DMS114 treated with DMSO at 0.1 percent for 48 hours (cell line): Measurements from ENCODE around the gene ZFP3.
"Not testable (repeated sequence)": the region's sequence is repeated elsewhere in the genome, so short reads cannot be mapped to it uniquely, and the experiment has no call there.

Experiments
- DNase-seq: peaks from one replicate; lab custom pipeline; 2025; ENCODE audit not compliant: unreplicated experiment; lab: John Stamatoyannopoulos, UW

ZFP3 gene

GRCh38 chr17:5078106-5079028, at the start of gene ZFP3:
Gene ZFP3, plus strand, starts transcription at chr17:5078467. Its CDS starts 13,038 bp downstream, at chr17:5091505.
- peak; percentile 73 for DNase-seq

DNA sequence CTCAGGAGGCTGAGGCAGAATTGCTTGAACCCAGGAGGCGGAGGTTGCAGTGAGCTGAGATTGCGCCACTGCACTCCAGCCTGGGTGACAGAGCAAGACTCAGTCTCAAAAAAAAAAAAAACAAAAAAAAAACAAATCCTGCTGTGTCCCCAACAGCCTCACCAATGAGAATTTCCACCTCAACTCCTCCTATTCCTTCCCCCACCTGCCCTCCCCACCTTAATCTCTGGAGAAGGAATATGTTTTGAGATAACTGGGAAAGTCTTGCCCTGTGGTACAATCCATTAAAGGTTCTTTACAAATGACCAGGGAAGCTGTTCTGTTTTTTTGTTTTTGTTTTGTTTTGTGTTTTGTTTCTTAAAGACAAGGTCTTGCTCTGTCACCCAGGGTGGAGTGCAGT, 48.1 kb upstream of the ZFP3 start:
- not testable (repeated sequence) for DNase-seq

DNA sequence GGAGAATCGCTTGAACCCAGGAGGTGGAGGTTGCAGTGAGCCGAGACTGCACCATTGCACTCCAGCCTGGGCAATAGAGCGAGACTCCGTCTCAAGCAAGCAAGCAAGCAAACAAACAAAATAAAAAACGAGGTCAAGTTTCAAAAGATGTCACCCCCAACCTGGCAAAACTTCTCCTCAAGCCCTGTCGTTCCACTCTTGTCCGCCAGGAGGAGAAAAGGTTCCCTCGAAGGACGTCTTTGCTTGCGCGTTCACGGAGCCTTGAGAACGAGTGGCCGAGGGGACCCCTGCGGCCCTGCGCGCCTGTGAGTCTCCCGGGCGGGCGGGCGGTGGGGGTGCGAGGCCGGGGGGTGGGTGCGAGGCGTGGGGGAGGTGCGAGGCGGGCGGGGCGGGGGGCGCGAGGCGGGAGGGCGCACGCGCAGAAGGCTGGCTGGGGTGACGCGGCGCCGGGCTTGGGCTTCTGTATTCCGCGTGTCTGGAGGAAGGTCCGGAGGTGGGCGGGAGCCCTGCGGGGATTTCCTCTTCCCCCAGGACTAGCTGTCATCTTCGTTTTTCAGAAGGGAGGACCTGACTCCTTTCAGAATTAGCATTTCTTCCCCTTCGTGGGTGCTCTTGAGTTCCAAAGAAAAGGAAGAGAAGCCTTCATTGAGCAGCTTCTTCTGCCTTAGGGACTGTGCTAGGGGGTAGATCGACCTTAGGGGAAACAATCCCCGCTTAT, 46.7 kb upstream of the ZFP3 start:
- DNase-seq = peak; percentile 66

DNA sequence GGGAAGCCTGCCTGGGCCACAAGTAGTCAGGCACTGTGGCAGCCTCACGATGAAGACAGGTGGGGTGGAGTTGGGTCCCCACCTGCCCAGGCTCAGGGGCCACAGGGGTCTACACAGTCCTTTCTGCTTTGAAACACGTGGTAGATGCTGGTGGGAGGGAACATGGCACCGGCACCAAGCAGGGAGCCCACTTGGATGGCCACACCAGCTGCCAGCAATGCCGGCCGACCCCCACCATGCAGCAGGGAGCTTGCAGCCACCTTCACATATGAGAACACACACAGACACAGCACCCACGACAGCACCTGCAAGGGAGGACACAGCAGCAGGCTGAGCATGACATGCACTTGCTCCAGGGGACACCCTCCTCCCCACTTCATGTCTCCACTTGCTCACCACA, 45.4 kb upstream of the ZFP3 start:
- DNase-seq = no peak

- no peak for DNase-seq
These were observed 44.8 kb upstream of the ZFP3 start for GRCh38 chr17:5033352-5034015.

DNA sequence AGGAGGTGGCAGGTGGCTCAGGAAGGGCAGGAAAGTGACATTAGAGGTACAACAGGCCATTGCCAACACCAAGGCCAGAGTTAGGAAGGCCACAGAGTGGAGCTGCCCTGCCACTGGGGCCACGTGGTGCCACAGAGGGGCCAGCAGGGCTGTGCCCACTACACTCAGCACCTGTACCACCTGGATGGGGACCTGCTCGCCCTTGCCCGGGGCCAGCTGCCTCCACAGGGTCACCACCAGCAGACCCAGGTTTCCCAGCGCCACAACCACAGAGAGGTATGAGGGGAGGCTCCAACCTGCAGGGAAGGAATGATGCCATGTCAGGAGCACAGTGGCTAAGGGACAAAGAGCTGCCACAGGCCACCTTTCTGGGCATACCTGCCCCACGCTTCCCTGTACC, 44.2 kb upstream of the ZFP3 start:
- DNase-seq = no peak

GRCh38 chr17:5034651-5035050, 43.6 kb upstream of the ZFP3 start:
- DNase-seq = no peak

DNA sequence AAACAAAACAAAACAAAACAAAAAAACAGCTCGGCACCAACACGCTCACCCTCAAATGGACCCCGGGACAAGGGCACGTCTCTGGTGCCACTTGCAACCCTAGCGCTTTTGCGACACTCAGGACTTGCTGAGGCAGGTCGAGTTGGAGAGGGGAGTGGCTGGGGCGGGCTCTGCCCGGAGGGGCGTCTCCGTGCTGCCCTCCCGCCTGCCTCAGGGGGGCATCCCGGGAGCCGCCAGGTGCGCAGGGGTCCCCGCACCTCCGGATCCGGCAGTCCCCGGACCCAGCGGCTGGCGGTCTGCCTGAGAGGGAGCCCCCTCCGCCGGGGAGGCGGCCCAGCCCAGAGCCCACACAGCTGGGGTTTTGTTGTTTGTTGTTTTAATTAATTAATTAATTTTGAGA, 43.0 kb upstream of the ZFP3 start, which contains the start of gene SLC52A1:
TSS of gene SLC52A1 (minus strand) at position 112 of the 400 bp plus-strand sequence. CDS start 820 bp downstream, outside the sequence.
- no peak for DNase-seq

- no peak for DNase-seq
These were observed 35.9 kb upstream of the ZFP3 start for GRCh38 chr17:5042157-5043022.

DNA sequence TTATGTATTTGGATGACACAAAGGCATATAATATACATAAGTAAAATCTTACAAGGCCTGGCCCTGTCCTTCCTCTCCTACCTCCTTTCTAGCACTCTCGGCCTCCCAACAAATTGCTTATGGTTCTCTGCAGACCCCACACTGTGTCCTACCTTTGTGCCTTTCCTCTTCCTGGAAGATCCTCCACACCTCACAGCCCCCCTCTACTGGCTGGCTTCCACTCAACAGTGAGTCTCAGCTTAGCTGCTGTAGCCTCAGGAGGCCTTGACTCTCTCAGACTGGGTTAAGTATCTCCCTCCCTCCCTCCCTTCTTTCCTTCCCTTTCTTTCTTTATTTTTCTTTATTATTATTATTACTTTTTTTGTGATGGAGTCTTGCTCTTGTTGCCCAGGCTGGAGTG, 34.7 kb upstream of the ZFP3 start:
- DNase-seq = no peak

- DNase-seq = no peak
These were observed 33.6 kb upstream of the ZFP3 start for GRCh38 chr17:5044630-5045029.

DNA sequence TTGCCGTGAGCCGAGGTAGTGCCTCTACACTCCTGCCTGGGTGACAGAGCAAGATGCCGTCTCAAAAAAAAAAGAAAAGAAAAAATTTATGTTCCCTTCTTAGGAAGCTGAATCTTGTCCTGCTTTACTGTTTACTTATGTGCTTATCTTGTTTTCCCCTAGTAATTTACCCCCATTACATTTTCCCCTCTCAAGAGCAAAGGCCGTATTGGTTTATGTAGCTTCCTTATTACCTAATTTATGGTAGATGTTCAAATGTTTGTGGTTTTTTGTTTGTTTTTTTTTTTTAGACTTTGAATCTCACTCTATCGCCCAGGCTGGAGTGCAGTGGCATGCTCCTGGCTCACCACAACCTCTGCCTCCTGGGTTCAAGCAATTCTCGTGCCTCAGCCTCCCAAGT, 32.8 kb upstream of the ZFP3 start:
- DNase-seq = no peak

- DNase-seq = no peak
These were observed 30.8 kb upstream of the ZFP3 start for GRCh38 chr17:5047446-5047845.

GRCh38 chr17:5049314-5049841, 28.9 kb upstream of the ZFP3 start:
- no peak for DNase-seq

GRCh38 chr17:5050278-5050677, 28.0 kb upstream of the ZFP3 start:
- no peak for DNase-seq

DNA sequence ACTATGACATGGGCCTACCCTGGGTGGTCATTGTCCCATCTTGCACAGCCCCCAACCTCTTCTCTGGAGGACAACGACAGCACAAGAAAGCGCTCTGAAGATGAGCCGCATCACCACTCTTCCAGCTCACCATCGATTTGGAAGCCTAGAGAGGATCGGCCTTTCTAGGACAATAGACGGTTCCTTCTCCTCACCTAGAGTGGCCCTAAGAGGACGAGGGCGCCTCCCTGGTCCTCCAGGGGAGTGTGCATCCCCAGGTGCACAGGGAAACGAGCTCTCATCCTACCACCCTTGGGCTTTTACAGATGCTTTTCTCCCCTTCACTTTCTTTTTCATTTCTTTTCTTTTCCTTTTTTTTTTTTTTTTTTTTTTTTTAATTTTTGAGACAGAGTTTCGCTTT, 22.7 kb upstream of the ZFP3 start:
- DNase-seq = no peak

DNA sequence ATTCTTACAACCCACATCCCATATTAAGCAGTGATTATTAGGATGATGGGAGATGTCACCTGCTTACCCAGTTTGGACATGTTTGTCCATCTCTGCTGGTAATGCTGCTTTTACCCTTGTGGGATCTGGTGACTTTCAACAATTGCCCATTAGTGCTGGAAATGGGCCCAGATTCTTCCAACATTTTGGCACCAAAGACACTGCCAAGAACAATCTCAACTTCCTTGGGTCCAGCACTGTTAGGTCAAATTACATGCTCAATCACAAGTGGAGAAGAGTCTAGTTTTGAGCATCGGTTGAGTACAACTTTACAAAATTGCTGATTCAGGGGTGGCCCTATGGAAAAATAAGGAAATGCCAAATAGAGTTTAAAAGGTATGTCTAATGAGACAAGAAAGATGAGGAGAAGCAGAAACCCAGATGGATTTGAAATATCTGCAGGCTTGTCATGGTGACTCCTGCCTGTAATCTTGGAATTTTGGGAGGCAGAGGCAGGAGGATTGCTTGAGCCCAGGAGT, 13.0 kb upstream of the ZFP3 start:
- DNase-seq = no peak

GRCh38 chr17:5068236-5068635, 10.0 kb upstream of the ZFP3 start:
- DNase-seq = no peak

DNA sequence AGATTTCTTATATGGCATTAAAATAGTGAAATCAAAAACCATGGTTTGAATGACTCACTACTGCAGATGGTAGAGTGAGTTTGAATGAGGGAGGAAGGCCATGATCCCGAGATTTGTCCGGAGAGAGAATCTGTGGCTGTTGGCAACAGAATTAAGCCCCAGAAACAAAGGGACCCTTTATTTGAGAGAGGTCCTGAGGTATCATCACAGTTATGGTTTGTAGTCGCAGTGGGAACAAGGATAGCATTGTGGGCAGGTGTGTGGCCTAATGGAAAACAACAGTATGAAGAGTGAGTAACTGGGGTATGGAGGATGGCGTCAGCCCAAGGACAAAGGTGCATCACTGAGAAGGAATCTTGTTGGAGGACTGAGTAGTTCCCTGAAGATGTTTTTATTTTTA, 8.5 kb upstream of the ZFP3 start:
- no peak for DNase-seq

- DNase-seq = not testable (repeated sequence)
These were observed 2.8 kb upstream of the ZFP3 start for GRCh38 chr17:5075472-5075871.
